Renal cortex interstitium (tissue), 11 donors: ENCODE data around the gene MRPL45. TPM values are rescaled to one million over a fixed set of nuclear protein-coding genes. Genes with fewer than 3 reads are reported as not detected.

Experiments
- DNase-seq, 11 donors: peaks; one replicate each; pipeline ENCODE4 v3.0.0-alpha.2; 2013; ENCODE audit warnings: low read depth in 9 of 11, low spot score in 4 of 11; ENCODE audit errors: extremely low read depth in 1 of 11
- polyA plus RNA-seq, 3 donors: library from polyadenylated mRNA; unstranded; fragments of 120-200 nt; gene quantifications; one replicate each; pipeline ENCODE4 v1.2.1, GENCODE V29; 2013; ENCODE audit not compliant: insufficient read length in 3 of 3

MRPL45 gene
- polyA plus RNA-seq, 3 donors: 54.3 to 72.7 (median 61.9) TPM

GRCh38 chr17:38338053-38338452 is 41.1 kb downstream of the MRPL45 start:
- DNase-seq: no peak

- no peak for DNase-seq
These were observed 41.6 kb downstream of the MRPL45 start for GRCh38 chr17:38338535-38338934.

GRCh38 chr17:38339891-38340290 is 42.9 kb downstream of the MRPL45 start:
- DNase-seq: no peak

- no peak for DNase-seq
These were observed 44.2 kb downstream of the MRPL45 start for GRCh38 chr17:38341035-38341721.

- no peak for DNase-seq
These were observed 46.1 kb downstream of the MRPL45 start for GRCh38 chr17:38342886-38343607.

GRCh38 chr17:38343608-38344419 is 46.8 kb downstream of the MRPL45 start, which contains the start of gene GPR179:
Gene GPR179, minus strand, starts transcription at chr17:38343956. Its CDS starts 167 bp downstream, at chr17:38343789.
- no peak for DNase-seq

GRCh38 chr17:38344420-38344745 is 47.4 kb downstream of the MRPL45 start:
- DNase-seq: no peak

GRCh38 chr17:38345743-38346142 is 48.8 kb downstream of the MRPL45 start:
- no peak for DNase-seq

GRCh38 chr17:38349097-38349730 is 52.2 kb downstream of the MRPL45 start:
- DNase-seq: peak; percentile 60 to 86 (median 74)

GRCh38 chr17:38350035-38350434 is 53.1 kb downstream of the MRPL45 start:
- DNase-seq: no peak

- peak; percentile 77 to 95 (median 88) for DNase-seq
These were observed 54.6 kb downstream of the MRPL45 start, which contains the start of gene SOCS7 for GRCh38 chr17:38351412-38352222. Gene SOCS7, plus strand, starts transcription at chr17:38351844. Its CDS starts 209 bp downstream, at chr17:38352053.

GRCh38 chr17:38352245-38353085 is 55.5 kb downstream of the MRPL45 start:
- DNase-seq: peak in 2 of 11 donors; percentile 11 to 14

GRCh38 chr17:38353086-38353604 is 56.2 kb downstream of the MRPL45 start:
- no peak for DNase-seq

GRCh38 chr17:38353668-38354067 is 56.7 kb downstream of the MRPL45 start:
- DNase-seq: no peak

- DNase-seq: no peak
These were observed 57.5 kb downstream of the MRPL45 start for GRCh38 chr17:38354466-38354865.

- no peak for DNase-seq
These were observed 58.3 kb downstream of the MRPL45 start for GRCh38 chr17:38355251-38355650.

GRCh38 chr17:38357486-38358123 is 60.6 kb downstream of the MRPL45 start:
- DNase-seq: no peak
